Fibroblast of upper back skin (primary cell): ENCODE data around the gene PARD6A.

Experiments used
- DNase-seq: peaks from one replicate; pipeline ENCODE4 v3.0.0-alpha.2; 2013

The PARD6A gene

GRCh38 chr16:67697422-67698185 lies 36.8 kb downstream of the PARD6A start:
- no peak for DNase-seq

DNA sequence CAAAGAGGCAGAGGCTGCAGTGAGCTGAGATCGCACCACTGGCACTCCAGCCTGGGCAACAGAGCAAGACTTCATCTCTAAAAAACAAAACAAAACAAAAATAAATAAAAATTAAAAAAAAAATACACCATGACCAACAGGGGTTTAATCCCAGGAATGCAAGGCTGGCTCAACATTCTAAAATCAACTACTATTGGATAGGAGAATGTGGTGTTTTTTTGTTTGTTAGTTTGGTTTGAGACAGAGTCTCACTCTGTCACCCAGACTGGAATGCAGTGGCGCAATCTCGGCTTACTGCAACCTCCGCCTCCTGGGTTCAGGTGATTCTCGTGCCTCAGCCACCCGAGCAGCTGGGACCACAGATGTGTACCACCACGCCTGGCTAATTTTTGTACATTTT lies 38.5 kb downstream of the PARD6A start:
- no peak for DNase-seq

- no peak for DNase-seq
Measured at GRCh38 chr16:67701420-67701819, 40.7 kb downstream of the PARD6A start.

GRCh38 chr16:67702130-67702529 lies 41.4 kb downstream of the PARD6A start:
- DNase-seq: no peak

GRCh38 chr16:67703626-67704025 lies 42.9 kb downstream of the PARD6A start:
- no peak for DNase-seq

- DNase-seq: no peak
Measured at GRCh38 chr16:67704110-67704509, 43.4 kb downstream of the PARD6A start.

- no peak for DNase-seq
Measured at GRCh38 chr16:67707210-67707609, 46.5 kb downstream of the PARD6A start.

DNA sequence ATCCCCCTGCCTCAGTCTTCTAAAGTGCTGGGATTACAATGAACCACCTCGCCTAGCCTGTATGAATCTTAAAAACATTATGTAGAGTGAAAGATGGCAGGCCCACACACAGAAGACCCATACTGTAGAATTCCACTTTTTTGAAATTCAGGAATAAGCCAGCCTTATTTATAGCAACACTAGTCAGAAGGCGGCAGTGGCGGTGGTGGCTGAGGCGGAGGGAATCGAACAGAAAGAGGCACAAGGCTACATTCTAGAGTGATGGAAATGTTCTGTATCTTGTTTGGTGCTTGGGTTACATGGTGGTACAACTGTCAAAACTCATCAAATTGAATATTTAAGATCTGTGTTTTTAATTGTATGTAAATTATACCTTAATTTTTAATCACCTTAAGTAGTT lies 47.0 kb downstream of the PARD6A start:
- DNase-seq: no peak

DNA sequence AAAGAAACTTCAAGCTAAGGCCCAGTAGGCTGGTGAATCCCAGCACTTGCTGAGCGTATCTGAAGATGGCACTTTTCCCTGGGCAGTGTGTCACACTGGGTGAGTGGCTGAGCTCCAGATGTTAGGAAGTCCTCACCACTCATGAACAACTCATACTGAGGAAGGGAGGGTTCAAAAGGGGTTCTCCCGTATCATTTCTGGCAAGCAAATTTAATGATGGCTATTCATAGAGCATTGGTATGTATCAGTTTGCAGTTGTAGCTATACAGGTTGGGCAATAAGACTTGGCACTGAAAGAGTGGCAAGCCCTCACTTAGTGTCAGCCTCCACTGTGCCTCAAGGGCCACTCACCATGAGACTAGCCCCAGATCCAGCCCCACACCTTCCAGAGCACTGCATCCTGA lies 47.6 kb downstream of the PARD6A start:
- DNase-seq: no peak

DNA sequence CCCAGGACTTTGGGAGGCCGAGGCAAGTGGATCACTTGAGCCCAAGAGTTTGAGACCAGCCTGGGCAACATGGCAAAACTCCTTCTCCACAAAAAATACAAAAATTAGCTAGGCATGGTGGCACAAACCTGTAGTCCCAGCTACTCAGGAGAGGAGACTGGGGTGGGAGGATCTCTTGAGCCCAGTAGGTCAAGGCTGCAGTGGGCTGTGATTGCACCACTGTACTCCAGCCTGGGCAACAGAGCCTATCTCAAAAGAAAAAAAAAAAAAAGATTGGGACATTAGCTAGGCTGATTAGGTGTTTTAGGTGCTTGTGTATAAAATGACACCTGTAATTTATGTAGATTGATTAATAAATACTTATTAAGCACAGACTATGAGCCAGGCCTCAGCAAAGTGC lies 48.3 kb downstream of the PARD6A start:
- no peak for DNase-seq

- DNase-seq: no peak
Measured at GRCh38 chr16:67710607-67711006, 49.8 kb downstream of the PARD6A start.
